ENCODE results near the gene CCDC175.

- TF ChIP-seq POLR2A (IDR thresholded peaks at IDR 0.05), result no peak
- TF ChIP-seq EP300 (IDR thresholded peaks at IDR 0.05; ENCODE audit: low read depth), result no peak
Measured at GRCh38 chr14:59576332-59577294, at the start of gene CCDC175.
